Liver (tissue), 9 donors: Measurements from ENCODE around the gene ABCC10. TPM values are rescaled to one million over a fixed set of nuclear protein-coding genes. Genes with fewer than 3 reads are reported as not detected.

Experiments
- DNase-seq: peaks from one replicate; pipeline ENCODE4 v3.0.0-alpha.2; 2017; ENCODE audit warnings: low spot score
- H3K27ac ChIP-seq, 2 donors: one replicate each; pipeline ENCODE4 v1.7.0; 2013; ENCODE audit warnings: inconsistent platforms in 2 of 2, low read length in 2 of 2, control low read depth in 1 of 2, low read depth in 1 of 2, mild to moderate bottlenecking in 1 of 2
- H3K27me3 ChIP-seq, 4 donors: one replicate each; pipeline versions ENCODE4 v1.6.1 to v1.7.0; 2013; ENCODE audit warnings: low read length in 3 of 4, inconsistent platforms in 1 of 4, mild to moderate bottlenecking in 1 of 4, moderate library complexity in 1 of 4; ENCODE audit not compliant: control insufficient read depth in 4 of 4, insufficient read depth in 4 of 4
- H3K36me3 ChIP-seq, 4 donors: one replicate each; pipeline versions ENCODE4 v1.6.1 to v1.7.0; 2013; ENCODE audit warnings: low read length in 3 of 4, mild to moderate bottlenecking in 3 of 4, low read depth in 1 of 4, moderate library complexity in 1 of 4; ENCODE audit not compliant: control insufficient read depth in 4 of 4, insufficient read depth in 3 of 4
- H3K4me1 ChIP-seq, 4 donors: one replicate each; pipeline versions ENCODE4 v1.6.1 to v1.7.0; 2013; ENCODE audit warnings: low read length in 3 of 4, mild to moderate bottlenecking in 3 of 4, moderate library complexity in 1 of 4; ENCODE audit not compliant: control insufficient read depth in 4 of 4, insufficient read depth in 4 of 4
- H3K4me3 ChIP-seq, 3 donors: one replicate each; pipeline versions ENCODE4 v1.6.1 to v1.7.0; 2013; ENCODE audit warnings: low read length in 3 of 3, control low read depth in 1 of 3, low read depth in 1 of 3, mild to moderate bottlenecking in 1 of 3
- H3K9ac ChIP-seq, 2 donors: one replicate each; pipeline ENCODE4 v1.7.0; 2013; ENCODE audit warnings: low read length in 2 of 2, mild to moderate bottlenecking in 2 of 2, moderate library complexity in 2 of 2, control low read depth in 1 of 2, low read depth in 1 of 2
- H3K9me3 ChIP-seq, 4 donors: one replicate each; pipeline versions ENCODE4 v1.6.1 to v1.7.0; 2013; ENCODE audit warnings: low read length in 3 of 4; ENCODE audit not compliant: control insufficient read depth in 4 of 4
- FOXA1 ChIP-seq: IDR thresholded peaks from 2 replicates; pipeline ENCODE4 v1.6.1; 2016; ENCODE audit warnings: antibody characterized with exemption
- FOXA2 ChIP-seq: IDR thresholded peaks from 2 replicates; pipeline ENCODE4 v1.6.1; 2016; ENCODE audit warnings: antibody characterized with exemption
- HNF4G ChIP-seq: IDR thresholded peaks from 2 replicates; pipeline ENCODE4 v1.6.1; 2016; ENCODE audit warnings: antibody characterized with exemption
- JUND ChIP-seq, 2 donors: IDR thresholded peaks; 2 replicates each; pipeline ENCODE4 v1.6.1; 2016; ENCODE audit warnings: antibody characterized with exemption in 2 of 2
- NR2F2 ChIP-seq: IDR thresholded peaks from 2 replicates; pipeline ENCODE4 v1.6.1; 2016; ENCODE audit warnings: antibody characterized with exemption
- RAD21 ChIP-seq, 2 donors: IDR thresholded peaks; 2 replicates each; pipeline ENCODE4 v1.6.1; 2016; ENCODE audit warnings: antibody characterized with exemption in 2 of 2, mild to moderate bottlenecking in 2 of 2
- RXRA ChIP-seq, 2 donors: IDR thresholded peaks; 2 replicates each; pipeline ENCODE4 v1.6.1; 2017 to 2018; ENCODE audit warnings: antibody characterized with exemption in 2 of 2, mild to moderate bottlenecking in 1 of 2
- SP1 ChIP-seq: IDR thresholded peaks from 2 replicates; pipeline ENCODE4 v1.6.1; 2018; ENCODE audit warnings: antibody characterized with exemption, mild to moderate bottlenecking
- TAF1 ChIP-seq: conservative IDR thresholded peaks from 2 replicates; pipeline ENCODE4 v1.6.1; 2016; ENCODE audit warnings: antibody characterized with exemption, mild to moderate bottlenecking
- YY1 ChIP-seq: IDR thresholded peaks from 2 replicates; pipeline ENCODE4 v1.6.1; 2016; ENCODE audit warnings: antibody characterized with exemption, mild to moderate bottlenecking
- WGBS: extraction: QIAGEN DNeasy Blood & Tissue Kit; methylation state at CpG from one replicate; pipeline ENCODE4 v1.1.7; 2013; 5-methylcytosine and 5-hydroxymethylcytosine counted together
- polyA plus RNA-seq, 2 donors: library from polyadenylated mRNA; stranded (reverse) in 1 of 2; unstranded in 1 of 2; fragments of 200-250 nt in 1 of 2; fragments of >200 nt in 1 of 2; fragmentation: Nextera tagmentation in 1 of 2; extraction: Ambion mirVana in 1 of 2; gene quantifications; one replicate each; pipeline versions ENCODE4 v1.2.1 to v1.2.3, GENCODE V29; 2013 to 2015
- total RNA-seq, 2 donors: library from RNA; depleted of rRNA; stranded (reverse); fragments of >200 nt; gene quantifications; one replicate each; pipeline ENCODE4 v1.2.3, GENCODE V29; 2014
- TF ChIP-seq, protein P1 (sequence below): IDR thresholded peaks from 2 replicates; pipeline ENCODE4 v1.6.1; 2016; ENCODE audit warnings: antibody characterized with exemption, mild to moderate bottlenecking
- TF ChIP-seq, protein P2 (sequence below): fragments of 150-350 bp; IDR thresholded peaks from 2 replicates; pipeline ENCODE4 v1.5.1; 2017; ENCODE audit warnings: improper control_type of control experiment, low read depth, low read length; ENCODE audit not compliant: missing input control
- TF ChIP-seq, protein P3 (sequence below): IDR thresholded peaks from 2 replicates; pipeline ENCODE4 v1.6.1; 2016; ENCODE audit warnings: antibody characterized with exemption
- donor health status: healthy.
- donor health status: healthy.
- donor health status: healthy.
- donor health status: healthy.
- donor health status: healthy.

Gene ABCC10
- total and polyA plus RNA-seq, 4 donors = 3.9 to 10.6 (median 5.1) TPM

DNA sequence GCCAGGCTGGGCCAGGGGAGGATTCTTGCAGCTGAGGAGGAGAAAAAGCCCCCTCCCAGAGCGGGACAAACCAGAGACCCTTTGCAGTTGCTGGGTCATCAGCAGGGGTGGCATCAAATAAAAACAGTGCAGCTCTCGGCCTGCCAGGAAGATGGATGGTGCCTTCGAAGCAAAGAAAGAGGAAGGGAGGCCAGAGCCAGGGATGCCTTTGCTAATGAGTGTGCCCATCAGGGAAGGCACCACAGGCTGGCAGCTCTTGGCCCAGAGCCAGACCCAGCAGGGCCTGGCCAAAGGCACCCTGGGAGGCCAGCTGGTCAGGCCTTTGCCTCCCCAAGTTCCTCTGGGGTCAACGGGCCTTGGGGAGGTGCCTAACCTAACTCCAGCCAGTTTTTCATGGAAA lies 31.6 kb upstream of the ABCC10 start (continued):
- TF ChIP-seq, protein P1, sequence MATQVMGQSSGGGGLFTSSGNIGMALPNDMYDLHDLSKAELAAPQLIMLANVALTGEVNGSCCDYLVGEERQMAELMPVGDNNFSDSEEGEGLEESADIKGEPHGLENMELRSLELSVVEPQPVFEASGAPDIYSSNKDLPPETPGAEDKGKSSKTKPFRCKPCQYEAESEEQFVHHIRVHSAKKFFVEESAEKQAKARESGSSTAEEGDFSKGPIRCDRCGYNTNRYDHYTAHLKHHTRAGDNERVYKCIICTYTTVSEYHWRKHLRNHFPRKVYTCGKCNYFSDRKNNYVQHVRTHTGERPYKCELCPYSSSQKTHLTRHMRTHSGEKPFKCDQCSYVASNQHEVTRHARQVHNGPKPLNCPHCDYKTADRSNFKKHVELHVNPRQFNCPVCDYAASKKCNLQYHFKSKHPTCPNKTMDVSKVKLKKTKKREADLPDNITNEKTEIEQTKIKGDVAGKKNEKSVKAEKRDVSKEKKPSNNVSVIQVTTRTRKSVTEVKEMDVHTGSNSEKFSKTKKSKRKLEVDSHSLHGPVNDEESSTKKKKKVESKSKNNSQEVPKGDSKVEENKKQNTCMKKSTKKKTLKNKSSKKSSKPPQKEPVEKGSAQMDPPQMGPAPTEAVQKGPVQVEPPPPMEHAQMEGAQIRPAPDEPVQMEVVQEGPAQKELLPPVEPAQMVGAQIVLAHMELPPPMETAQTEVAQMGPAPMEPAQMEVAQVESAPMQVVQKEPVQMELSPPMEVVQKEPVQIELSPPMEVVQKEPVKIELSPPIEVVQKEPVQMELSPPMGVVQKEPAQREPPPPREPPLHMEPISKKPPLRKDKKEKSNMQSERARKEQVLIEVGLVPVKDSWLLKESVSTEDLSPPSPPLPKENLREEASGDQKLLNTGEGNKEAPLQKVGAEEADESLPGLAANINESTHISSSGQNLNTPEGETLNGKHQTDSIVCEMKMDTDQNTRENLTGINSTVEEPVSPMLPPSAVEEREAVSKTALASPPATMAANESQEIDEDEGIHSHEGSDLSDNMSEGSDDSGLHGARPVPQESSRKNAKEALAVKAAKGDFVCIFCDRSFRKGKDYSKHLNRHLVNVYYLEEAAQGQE = no peak

DNA sequence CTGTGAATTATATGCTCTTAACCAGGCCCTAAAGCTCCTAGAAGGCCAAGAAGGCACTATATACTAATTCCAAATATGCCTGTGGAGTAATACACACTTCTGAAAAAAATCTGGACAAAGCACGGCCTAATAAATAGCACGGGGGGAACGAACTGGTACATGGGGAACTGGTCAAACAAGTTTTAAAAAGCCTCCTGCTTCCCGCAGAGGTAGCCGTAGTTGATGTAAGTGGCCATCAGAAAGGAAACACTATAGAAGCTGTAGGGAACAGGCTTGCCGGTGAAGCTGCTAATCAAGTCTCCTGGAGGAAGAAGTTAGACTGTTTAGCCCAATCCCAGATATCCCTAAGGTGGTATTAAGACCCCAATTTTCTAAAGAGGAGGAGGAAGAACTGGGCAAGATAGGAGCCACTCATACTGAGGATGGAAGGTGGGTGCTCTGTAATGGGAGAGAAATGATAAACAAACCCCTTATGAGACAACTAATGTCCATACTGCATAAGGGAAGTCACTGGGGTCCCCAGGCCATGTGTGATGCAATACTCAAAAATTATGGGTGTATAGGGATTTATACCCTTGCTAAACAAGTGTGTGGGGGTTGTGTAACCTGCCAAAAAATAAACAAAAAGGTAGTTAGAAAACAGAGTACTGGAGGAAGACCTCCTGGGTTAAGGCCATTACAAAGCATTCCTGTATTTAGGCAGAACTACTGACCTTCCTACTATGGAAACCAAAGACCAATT lies 30.8 kb upstream of the ABCC10 start:
- WGBS = 84% methylated on average over 6 of the region's 6 CpGs
- no peak overlapping the region for H3K27ac ChIP-seq
- TF ChIP-seq, protein P2, sequence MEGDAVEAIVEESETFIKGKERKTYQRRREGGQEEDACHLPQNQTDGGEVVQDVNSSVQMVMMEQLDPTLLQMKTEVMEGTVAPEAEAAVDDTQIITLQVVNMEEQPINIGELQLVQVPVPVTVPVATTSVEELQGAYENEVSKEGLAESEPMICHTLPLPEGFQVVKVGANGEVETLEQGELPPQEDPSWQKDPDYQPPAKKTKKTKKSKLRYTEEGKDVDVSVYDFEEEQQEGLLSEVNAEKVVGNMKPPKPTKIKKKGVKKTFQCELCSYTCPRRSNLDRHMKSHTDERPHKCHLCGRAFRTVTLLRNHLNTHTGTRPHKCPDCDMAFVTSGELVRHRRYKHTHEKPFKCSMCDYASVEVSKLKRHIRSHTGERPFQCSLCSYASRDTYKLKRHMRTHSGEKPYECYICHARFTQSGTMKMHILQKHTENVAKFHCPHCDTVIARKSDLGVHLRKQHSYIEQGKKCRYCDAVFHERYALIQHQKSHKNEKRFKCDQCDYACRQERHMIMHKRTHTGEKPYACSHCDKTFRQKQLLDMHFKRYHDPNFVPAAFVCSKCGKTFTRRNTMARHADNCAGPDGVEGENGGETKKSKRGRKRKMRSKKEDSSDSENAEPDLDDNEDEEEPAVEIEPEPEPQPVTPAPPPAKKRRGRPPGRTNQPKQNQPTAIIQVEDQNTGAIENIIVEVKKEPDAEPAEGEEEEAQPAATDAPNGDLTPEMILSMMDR = no peak
- TF ChIP-seq, protein P3, sequence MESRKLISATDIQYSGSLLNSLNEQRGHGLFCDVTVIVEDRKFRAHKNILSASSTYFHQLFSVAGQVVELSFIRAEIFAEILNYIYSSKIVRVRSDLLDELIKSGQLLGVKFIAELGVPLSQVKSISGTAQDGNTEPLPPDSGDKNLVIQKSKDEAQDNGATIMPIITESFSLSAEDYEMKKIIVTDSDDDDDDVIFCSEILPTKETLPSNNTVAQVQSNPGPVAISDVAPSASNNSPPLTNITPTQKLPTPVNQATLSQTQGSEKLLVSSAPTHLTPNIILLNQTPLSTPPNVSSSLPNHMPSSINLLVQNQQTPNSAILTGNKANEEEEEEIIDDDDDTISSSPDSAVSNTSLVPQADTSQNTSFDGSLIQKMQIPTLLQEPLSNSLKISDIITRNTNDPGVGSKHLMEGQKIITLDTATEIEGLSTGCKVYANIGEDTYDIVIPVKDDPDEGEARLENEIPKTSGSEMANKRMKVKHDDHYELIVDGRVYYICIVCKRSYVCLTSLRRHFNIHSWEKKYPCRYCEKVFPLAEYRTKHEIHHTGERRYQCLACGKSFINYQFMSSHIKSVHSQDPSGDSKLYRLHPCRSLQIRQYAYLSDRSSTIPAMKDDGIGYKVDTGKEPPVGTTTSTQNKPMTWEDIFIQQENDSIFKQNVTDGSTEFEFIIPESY = no peak
- TF ChIP-seq JUND (IDR thresholded peaks at IDR 0.05) = no peak
- no peak for TF ChIP-seq HNF4G
- TF ChIP-seq, protein P1 = no peak
- TF ChIP-seq FOXA2 = no peak
- no peak for TF ChIP-seq YY1
- no peak for TF ChIP-seq RXRA (IDR thresholded peaks at IDR 0.05)
- no peak for TF ChIP-seq FOXA1
- TF ChIP-seq RAD21 (IDR thresholded peaks at IDR 0.05) = no peak
- TF ChIP-seq NR2F2 = no peak
- TF ChIP-seq SP1 = no peak
- TF ChIP-seq TAF1 = no peak
- no peak overlapping the region for H3K4me3 ChIP-seq
- H3K9me3 ChIP-seq = no peaks in the 10 kb centered on the region
- H3K36me3 ChIP-seq = no peaks in the 10 kb centered on the region
- no peaks in the 10 kb centered on the region for H3K27me3 ChIP-seq
- no peak for DNase-seq
- no peak overlapping the region for H3K9ac ChIP-seq
- H3K4me1 ChIP-seq = no peaks in the 10 kb centered on the region
